ENCODE measurements around the gene LRRC4B. TPM values are rescaled to one million over a fixed set of nuclear protein-coding genes. Genes with fewer than 3 reads are reported as not detected.

Gene LRRC4B
- total RNA-seq, 1 experiment from 2014 or later = 3.8 TPM

DNA sequence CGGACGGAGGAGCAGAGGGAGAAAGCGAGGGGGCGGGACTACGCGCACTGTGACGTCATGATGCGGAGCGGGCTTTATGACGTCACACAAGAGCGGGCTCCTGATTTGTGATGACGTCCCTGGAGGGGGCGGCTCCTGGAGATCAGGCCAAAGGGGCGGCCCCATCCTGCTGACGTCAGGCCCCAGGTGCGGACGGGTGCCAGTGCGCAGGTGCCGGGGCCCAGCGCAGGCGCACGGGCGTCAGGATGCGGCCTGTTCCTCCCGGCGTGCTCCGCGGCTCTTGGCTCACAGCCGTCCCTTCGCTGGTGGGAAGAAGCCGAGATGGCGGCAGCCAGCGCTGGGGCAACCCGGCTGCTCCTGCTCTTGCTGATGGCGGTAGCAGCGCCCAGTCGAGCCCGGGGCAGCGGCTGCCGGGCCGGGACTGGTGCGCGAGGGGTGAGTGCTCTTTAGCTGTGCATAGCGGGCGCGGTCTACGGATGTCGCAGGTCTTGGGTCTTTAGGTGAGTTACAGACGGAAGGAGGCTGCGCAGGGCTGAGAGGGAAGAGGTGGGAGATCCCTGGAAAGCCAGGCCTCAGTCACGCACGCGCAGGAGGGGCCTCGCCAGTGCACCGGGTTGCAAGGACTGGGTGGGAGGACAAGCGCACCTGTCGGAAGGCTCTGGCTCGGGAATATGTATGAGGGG is 91.9 kb downstream of the LRRC4B start, which contains the start of the genes EMC10 and GARIN5A:
EMC10 (plus strand) TSS at position 284 of the 683 bp plus-strand sequence; CDS start at position 322, 38 bp downstream.
GARIN5A (minus strand) TSS at position 625 of the 683 bp plus-strand sequence; CDS start at position 165, 460 bp downstream.
- H4K20me1 ChIP-seq (ENCODE audit: control insufficient read depth, insufficient read depth, insufficient read length) = no peaks in the 10 kb centered on the region
- no peaks in the 10 kb centered on the region for H3K23me2 ChIP-seq (ENCODE audit: insufficient read length, low read depth, low read length, poor library complexity, severe bottlenecking)
- peaks cover 5% of the 10 kb centered on the region; the same call in 1 of the 2 replicates for H3K79me2 ChIP-seq (ENCODE audit: insufficient read depth, low read length)
- peak within 1 kb of the TSS; percentile 85 for H3K18ac ChIP-seq (ENCODE audit: insufficient read length, low read depth, low read length)
- H2BK20ac ChIP-seq (ENCODE audit: low read depth, low read length, poor library complexity, severe bottlenecking) = no peak within 1 kb of the TSS
- no peak within 1 kb of the TSS for H3K27ac ChIP-seq (ENCODE audit: insufficient read length, low read depth, low read length)
- Mint-ChIP-seq H3K36me3 (ENCODE audit: insufficient read depth in 1 of 3, low read depth in 3 of 3) (peaks cover 31 to 36% (median 34%) of the 10 kb centered on the region in 3 experiments), H3K4me3 (peak within 1 kb of the TSS; percentile 96 to 99), H3K27ac (peak within 1 kb of the TSS; percentile 98 to 99 (median 98)), H3K9me3 (peaks cover 10 to 21% of the 10 kb centered on the region in 2 experiments), H3K27me3 (ENCODE audit: low read depth) (peaks cover 2% of the 10 kb centered on the region; the same call in 1 of the 2 replicates), H3K4me1 (peaks cover 8 to 21% of the 10 kb centered on the region in 2 experiments)
- no peak within 1 kb of the TSS for H2BK15ac ChIP-seq (ENCODE audit: low read depth, low read length)
- H2BK12ac ChIP-seq (ENCODE audit: insufficient read length, low read depth, low read length) = no peak within 1 kb of the TSS
- no peak within 1 kb of the TSS for H3K56ac ChIP-seq (ENCODE audit: insufficient read length, low read depth, low read length)
- H2BK5ac ChIP-seq (ENCODE audit: insufficient read length, low read length) = no peak within 1 kb of the TSS
- DNase-seq = peak; percentile 97
- H4K8ac ChIP-seq (replicated peaks; ENCODE audit: insufficient read length, low read depth, low read length) = no peak within 1 kb of the TSS
- H3K14ac ChIP-seq (ENCODE audit: insufficient read depth, low read length) = peak within 1 kb of the TSS; percentile 87
- H2BK120ac ChIP-seq (ENCODE audit: low read depth, low read length, poor library complexity, severe bottlenecking) = no peak within 1 kb of the TSS
- no peaks in the 10 kb centered on the region for H3K27me3 ChIP-seq (ENCODE audit: insufficient read depth, low read length)
- H4K5ac ChIP-seq (ENCODE audit: insufficient read length, low read depth, low read length) = no peak within 1 kb of the TSS
- no peak within 1 kb of the TSS for H3K23ac ChIP-seq (ENCODE audit: insufficient read length, low read depth, low read length)
- peaks cover 7% of the 10 kb centered on the region for H3K9me3 ChIP-seq (ENCODE audit: control insufficient read depth, low read depth, low read length)
- H3K4me1 ChIP-seq (ENCODE audit: insufficient read depth, low read length) = peaks cover 4% of the 10 kb centered on the region; the same call in 1 of the 2 replicates
- peak within 1 kb of the TSS; percentile 42 for H3K4me2 ChIP-seq (ENCODE audit: insufficient read depth, insufficient read length, low read length)
- H3K9ac ChIP-seq (ENCODE audit: extremely low read depth, insufficient read length, low read length) = peak within 1 kb of the TSS; percentile 50
- peaks cover 9% of the 10 kb centered on the region for H3K79me1 ChIP-seq (ENCODE audit: insufficient read depth, low read depth, low read length, poor library complexity, severe bottlenecking)
- no peak within 1 kb of the TSS for H3K4ac ChIP-seq (ENCODE audit: low read depth, low read length)
- H2AK5ac ChIP-seq (ENCODE audit: insufficient read length, low read length) = no peak within 1 kb of the TSS
- H2AFZ ChIP-seq (ENCODE audit: low read length) = no peak within 1 kb of the TSS
- H4K91ac ChIP-seq (ENCODE audit: insufficient read length, low read depth, low read length) = no peak within 1 kb of the TSS
- TF ChIP-seq, protein P1, sequence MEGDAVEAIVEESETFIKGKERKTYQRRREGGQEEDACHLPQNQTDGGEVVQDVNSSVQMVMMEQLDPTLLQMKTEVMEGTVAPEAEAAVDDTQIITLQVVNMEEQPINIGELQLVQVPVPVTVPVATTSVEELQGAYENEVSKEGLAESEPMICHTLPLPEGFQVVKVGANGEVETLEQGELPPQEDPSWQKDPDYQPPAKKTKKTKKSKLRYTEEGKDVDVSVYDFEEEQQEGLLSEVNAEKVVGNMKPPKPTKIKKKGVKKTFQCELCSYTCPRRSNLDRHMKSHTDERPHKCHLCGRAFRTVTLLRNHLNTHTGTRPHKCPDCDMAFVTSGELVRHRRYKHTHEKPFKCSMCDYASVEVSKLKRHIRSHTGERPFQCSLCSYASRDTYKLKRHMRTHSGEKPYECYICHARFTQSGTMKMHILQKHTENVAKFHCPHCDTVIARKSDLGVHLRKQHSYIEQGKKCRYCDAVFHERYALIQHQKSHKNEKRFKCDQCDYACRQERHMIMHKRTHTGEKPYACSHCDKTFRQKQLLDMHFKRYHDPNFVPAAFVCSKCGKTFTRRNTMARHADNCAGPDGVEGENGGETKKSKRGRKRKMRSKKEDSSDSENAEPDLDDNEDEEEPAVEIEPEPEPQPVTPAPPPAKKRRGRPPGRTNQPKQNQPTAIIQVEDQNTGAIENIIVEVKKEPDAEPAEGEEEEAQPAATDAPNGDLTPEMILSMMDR (conservative IDR thresholded peaks at IDR 0.05) = no peak
- no peak within 1 kb of the TSS for H3T11ph ChIP-seq (ENCODE audit: low read length)
- WGBS (ENCODE audit: extremely low coverage, insufficient read length, low lambda C conversion rate) = no CpG with 5 or more reads among the region's 58 CpGs
